Activated CD4-positive, alpha-beta T cell treated with anti-CD3 and anti-CD28 coated beads, Interleukin-2, amount 50 U/mL, for 24 hours (primary cell): ENCODE data around the gene OR2S2.
"Not testable (repeated sequence)": the region's sequence is repeated elsewhere in the genome, so short reads cannot be mapped to it uniquely, and the experiment has no call there.

Experiments
- DNase-seq, 2 donors: peaks; one replicate each; pipeline ENCODE4 v3.0.0-alpha.2; 2020; ENCODE audit warnings: low read depth in 1 of 2, low spot score in 1 of 2

OR2S2 gene

DNA sequence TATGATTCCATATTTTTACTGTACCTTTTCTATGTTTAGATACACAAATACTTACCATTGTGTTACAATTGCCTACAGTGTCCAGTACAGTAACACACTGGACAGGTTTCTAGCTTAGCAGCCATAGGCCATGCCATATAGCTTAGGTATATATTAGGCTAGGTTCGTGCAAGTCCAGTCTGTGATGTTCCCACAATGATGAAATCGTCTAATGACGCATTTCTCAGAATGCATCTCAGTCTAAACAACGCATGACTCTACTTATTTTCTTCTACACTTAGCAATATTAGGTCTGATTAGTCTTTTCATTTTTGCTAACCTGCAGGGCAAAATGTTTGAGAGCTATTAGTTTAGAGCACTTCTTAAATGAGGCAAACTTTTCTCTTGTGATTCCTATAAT is 22.7 kb downstream of the OR2S2 start:
- no peak for DNase-seq

DNA sequence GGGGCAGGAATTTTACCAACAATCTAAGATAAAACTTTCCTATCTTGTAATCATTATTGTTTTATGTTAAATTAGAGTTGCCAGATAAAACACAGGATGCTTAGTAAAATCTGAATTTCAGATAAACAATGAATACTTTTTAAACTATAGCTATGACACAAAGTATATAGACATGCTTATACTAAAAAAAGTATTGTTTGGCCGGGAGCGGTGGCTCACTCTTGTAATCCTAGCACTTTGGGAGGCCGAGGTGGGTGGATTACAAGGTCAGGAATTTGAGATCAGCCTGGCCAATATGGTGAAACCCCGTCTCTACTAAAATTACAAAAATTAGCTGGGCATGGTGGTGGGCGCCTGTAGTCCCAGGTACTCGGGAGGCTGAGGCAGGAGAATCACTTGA is 23.9 kb downstream of the OR2S2 start:
- not testable (repeated sequence) for DNase-seq

GRCh38 chr9:35933550-35934067 is 24.3 kb downstream of the OR2S2 start:
- DNase-seq = no peak

DNA sequence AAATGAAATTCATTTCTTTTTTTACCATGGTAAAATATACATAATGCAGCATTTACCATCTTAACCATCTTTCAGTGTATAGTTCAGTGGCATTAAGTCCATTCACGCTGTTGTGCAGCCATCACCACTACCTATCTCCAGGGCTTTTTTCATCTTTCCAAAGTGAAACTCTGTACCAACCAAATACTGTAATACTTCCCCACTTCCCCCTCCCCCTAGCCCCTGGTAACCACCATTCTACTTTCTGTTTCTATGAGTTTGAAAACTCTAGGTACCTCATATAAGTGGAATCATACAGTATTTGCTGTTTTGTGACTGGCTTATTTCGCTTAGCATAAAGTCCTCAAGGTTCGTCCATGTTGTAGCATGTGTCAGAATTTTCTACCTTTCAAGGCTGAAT is 25.2 kb downstream of the OR2S2 start:
- DNase-seq = no peak

- DNase-seq = no peak
Measured at GRCh38 chr9:35930989-35931388, 27.0 kb downstream of the OR2S2 start.

DNA sequence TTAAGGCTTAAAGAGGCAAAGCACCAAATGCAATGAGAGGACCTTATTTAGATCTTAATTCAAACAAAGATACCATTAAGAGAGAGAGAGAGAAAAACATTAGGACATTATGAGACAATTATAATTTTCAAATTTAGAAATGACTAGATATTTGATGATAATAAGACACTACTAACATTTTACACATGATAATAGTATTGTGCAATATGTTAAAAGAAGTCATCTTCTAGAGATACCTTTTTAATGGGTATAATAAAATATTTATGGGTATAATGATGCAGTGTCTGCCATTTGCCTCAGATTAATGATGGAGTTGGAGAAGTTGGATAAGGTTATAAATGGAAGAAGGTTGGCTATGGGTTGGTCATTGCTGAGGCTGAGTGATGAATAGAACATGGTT is 27.4 kb downstream of the OR2S2 start:
- DNase-seq = no peak

- DNase-seq = no peak
Measured at GRCh38 chr9:35929453-35929718, 28.6 kb downstream of the OR2S2 start.

GRCh38 chr9:35928591-35929452 is 29.1 kb downstream of the OR2S2 start:
- no peak for DNase-seq

DNA sequence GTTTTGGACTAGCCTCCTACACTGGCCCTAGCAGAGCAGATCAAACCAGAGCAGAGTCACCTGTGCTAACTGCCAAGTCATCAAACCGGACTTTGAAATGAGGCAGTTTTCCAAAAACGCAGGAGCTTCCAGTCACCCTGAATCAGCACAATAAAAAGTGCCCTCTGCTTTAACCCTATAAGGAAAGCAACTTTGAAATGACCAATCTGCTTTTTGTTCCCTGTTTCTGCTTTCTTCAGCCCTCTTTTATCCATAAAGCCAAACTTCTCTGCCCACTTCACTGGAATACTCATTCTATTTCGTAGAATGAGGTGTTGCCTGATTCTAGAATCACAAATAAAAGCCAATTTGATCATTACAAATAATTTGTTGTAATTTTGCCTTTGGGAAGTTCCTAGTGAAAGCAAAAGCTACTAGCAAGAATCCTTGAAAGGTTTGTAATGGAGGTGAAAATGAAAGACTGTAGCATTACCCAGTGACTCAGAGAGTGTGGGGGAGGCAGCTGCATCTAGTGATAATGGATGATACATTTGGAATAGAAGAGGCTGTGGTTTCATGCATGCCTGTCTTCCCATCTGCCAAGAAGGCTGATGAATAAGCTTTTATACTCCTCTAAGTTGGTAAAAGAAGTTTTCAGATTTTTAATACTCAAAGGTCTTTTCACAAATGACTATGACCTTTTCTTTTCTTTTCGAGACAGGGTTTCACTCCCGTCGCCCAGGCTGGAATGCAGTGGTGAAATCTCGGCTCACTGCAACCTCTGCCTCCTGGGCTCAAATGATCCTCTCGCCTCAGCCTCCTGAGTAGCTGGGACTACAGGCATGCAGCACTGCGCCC is 33.8 kb downstream of the OR2S2 start:
- DNase-seq = peak in 1 of 2 donors; percentile 44

GRCh38 chr9:35923598-35923926 is 34.4 kb downstream of the OR2S2 start:
- DNase-seq = no peak

DNA sequence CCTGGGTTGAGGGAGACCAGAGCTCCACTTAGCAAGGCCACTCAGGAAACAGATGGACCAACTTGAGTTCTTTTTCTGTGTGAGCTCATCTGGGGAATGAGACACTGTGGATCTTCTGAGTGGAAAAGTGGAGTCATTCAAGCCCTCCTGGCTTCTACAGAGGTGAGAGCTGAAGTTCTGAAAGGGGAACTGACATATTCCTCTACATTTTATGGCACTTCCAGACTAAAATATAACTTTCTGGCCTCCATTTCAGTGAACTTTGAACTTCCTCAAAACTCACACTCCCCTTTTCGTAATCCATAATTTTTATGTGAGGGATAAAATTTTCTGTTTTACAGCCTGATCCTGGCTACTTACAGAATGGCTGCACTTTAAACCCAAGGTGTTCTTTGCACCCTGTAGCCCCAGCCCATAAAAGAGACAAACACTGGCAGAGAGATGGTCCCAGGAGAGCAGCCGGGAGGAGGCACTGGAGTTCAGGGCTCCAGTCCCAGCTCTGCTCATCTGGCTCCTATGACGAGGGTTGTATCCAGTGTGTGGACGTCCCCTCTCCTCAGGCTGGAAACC is 37.8 kb downstream of the OR2S2 start:
- no peak for DNase-seq

DNA sequence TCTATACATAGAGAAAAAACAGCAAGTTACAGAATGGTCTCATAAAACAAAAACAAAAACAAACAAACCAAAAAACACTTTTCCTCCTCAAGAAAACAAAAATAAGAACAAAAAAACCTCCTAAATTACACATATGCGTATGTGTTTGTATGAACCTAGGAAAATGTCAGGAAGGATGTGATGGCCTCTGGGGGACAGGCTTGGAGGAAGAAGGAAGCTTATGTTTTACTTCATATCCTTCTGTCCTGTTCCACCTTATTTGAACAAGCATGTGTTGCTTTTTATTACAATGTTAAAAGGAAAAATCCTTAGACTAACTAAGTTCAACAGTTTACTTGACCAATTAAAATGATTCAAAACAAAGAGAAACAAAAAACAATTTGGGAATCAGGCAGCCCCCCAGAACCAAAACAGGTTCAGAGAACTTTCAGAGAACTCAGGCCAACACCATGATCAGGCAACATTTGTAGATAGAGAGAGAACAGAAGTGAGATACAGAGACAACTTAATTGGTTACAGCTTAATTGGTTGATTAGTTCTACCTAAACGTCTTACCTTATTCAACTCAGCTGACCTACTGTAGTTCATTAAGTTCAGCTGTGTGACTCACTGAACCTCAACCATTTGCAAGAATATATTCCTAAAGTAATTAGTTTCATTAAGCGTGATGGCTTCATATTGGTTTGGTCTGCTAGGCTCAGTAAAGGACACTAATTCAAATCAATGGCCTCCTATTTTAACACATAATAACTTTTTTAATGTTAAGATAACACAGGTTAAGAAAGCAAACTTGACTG is 38.5 kb downstream of the OR2S2 start:
- no peak for DNase-seq

DNA sequence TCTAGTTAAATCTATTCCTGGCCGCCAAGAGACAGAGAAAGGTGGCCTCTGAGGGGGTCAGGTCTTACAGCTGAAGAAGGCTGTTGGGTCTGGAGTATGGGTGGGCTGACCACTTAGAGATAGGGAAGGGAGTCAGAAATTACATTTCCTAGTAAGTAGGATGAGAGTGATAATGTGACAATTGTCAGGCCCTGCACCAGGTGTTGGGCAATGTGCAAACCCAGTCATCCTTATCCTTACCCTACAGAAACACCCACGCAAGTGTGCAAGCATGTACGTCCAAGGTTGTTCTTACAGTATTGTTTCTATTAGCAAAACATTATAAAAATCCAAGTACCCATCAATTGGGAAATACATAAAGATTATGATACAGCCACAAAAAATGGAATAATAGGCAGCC is 39.2 kb downstream of the OR2S2 start:
- DNase-seq = no peak

GRCh38 chr9:35917261-35917660 is 40.7 kb downstream of the OR2S2 start:
- no peak for DNase-seq

DNA sequence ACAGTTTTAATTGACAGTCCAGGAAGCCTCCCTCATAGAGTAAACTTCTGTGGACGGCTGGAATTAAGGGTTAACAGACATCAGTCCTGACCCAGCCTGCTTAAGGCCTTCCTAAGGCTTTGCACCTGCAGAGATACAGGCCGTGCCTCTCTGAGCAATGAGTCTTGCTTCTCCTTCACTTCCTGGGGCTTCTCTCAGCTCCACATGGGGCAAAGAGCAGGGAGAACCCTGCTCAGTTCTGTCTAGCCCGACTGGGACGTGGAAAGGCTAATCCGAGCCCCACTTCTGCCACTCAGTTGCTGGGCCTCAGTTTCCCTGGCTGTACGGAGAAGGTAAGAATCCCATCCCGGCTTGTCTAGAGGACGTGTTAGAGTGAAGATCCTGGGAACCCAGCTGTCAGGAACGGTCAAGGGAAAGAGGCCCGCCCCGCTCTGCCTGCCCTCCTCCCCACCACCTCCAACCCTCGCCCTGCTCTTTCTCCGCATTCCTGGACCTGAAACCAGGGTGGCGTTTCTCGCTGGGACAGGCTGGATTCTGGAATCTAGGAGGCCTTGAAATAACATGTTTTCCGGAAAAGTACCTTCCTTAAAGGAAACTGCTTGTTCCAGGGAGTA is 42.2 kb downstream of the OR2S2 start:
- DNase-seq = no peak

DNA sequence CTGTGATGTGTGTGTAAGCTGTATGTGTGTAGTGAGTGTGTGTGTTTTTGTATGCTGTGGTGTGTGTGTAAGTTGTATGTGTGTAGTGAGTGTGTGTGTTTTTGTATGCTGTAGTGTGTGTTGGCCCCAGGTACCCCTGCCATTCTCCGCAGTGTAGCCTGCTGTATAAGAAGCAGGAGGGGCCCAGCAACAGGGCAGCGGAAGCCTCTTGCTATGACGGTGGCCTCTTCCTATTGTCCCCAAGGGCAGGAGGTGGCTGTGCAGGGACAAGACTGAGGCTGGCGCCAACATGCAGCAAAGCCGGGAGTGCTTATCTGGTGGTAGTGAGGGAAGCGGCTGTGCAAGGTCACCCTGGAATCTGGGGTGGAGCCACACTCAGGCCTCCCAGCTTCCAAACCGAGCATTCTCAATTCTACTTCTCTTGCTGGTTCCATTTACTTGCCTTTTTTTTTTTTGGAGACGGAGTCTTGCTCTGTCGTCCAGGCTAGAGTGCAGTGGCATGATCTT is 43.6 kb downstream of the OR2S2 start:
- no peak for DNase-seq

DNA sequence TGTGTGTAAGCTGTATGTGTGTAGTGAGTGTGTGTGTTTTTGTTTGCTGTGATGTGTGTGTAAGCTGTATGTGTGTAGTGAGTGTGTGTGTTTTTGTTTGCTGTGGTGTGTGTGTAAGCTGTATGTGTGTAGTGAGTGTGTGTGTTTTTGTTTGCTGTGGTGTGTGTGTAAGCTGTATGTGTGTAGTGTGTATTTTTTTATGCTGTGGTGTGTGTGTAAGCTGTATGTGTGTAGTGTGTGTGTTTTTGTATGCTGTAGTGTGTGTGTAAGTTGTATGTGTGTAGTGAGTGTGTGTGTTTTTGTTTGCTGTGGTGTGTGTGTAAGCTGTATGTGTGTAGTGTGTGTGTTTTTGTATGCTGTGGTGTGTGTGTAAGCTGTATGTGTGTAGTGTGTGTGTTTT is 44.5 kb downstream of the OR2S2 start:
- DNase-seq = not testable (repeated sequence)

- DNase-seq = no peak
Measured at GRCh38 chr9:35912791-35913400, 45.1 kb downstream of the OR2S2 start.

- no peak for DNase-seq
Measured at GRCh38 chr9:35911690-35912089, 46.3 kb downstream of the OR2S2 start.
